ENCODE results near the gene SERPINE1. TPM values are rescaled to one million over a fixed set of nuclear protein-coding genes. Genes with fewer than 3 reads are reported as not detected.

SERPINE1 gene
- total and polyA plus RNA-seq, 2 of the 8 experiments (the other 6 are each of a cell fraction or from before 2014, with no cell fraction given): 3.7 to 5.6 TPM

- peak; percentile 90 for TF ChIP-seq TCF12 (IDR thresholded peaks at IDR 0.05; ENCODE audit: low read depth, low read length)
- TF ChIP-seq EGR1 (IDR thresholded peaks at IDR 0.05; ENCODE audit: borderline replicate concordance, low read depth, low read length): peak; percentile 86
- no peak for TF ChIP-seq POLR2AphosphoS5 (IDR thresholded peaks at IDR 0.05; ENCODE audit: low read depth, low read length)
- TF ChIP-seq, protein P1, sequence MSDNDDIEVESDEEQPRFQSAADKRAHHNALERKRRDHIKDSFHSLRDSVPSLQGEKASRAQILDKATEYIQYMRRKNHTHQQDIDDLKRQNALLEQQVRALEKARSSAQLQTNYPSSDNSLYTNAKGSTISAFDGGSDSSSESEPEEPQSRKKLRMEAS (IDR thresholded peaks at IDR 0.05): peak; percentile 43; the same call in 1 of the 2 replicates
- peak; percentile 41 for TF ChIP-seq SAP30 (IDR thresholded peaks at IDR 0.05; ENCODE audit: insufficient read depth, insufficient replicate concordance, low read length)
- no peak for TF ChIP-seq SIX5 (IDR thresholded peaks at IDR 0.05; ENCODE audit: low read depth, low read length)
- no peak for TF ChIP-seq RAD21 (IDR thresholded peaks at IDR 0.05 in 1 of 2, conservative IDR thresholded peaks at IDR 0.05 in 1 of 2; ENCODE audit: low read depth in 2 of 2, low read length in 2 of 2)
- peak; percentile 66 for TF ChIP-seq ASH2L (IDR thresholded peaks at IDR 0.05; ENCODE audit: low read length)
Measured at GRCh38 chr7:101166909-101167644, 40.2 kb downstream of the SERPINE1 start (continued).

Data from H1 (cell line).